Common myeloid progenitor, CD34-positive (primary cell): Measurements from ENCODE around the gene NOX5.

Source experiments
- CTCF ChIA-PET: fragments of 350-600 bp; sonication (Branson Sonifier 250); formaldehyde crosslinking; loops from one replicate; lab custom pipeline; 2021; ENCODE audit warnings: antibody characterized with exemption; lab: Charles Lee
- POLR2A ChIA-PET: fragments of 350-600 bp; sonication (Branson Sonifier 250); formaldehyde crosslinking; loops from one replicate; lab custom pipeline; 2021; ENCODE audit warnings: antibody characterized with exemption; lab: Charles Lee
- DNase-seq, 3 donors: peaks; one replicate each; pipeline versions ENCODE4 v3.0.0 to v3.0.0-alpha.2; 2013
- H3K27ac ChIP-seq, 2 experiments: 1 replicate in 1 of 2; 2 replicates in 1 of 2; pipeline ENCODE4 v1.7.0; 2013; ENCODE audit warnings: inconsistent platforms in 2 of 2, low read length in 2 of 2, mild to moderate bottlenecking in 2 of 2, low read depth in 1 of 2, moderate library complexity in 1 of 2; ENCODE audit not compliant: severe bottlenecking in 2 of 2, insufficient read depth in 1 of 2, poor library complexity in 1 of 2
- H3K27me3 ChIP-seq, 5 experiments: replicated peaks in 2 of 5; 1 replicate in 3 of 5; 2 replicates in 2 of 5; pipeline versions ENCODE4 v1.6.1 to v1.7.0; 2013; ENCODE audit warnings: low read length in 4 of 5, mild to moderate bottlenecking in 2 of 5, moderate library complexity in 2 of 5, inconsistent platforms in 1 of 5; ENCODE audit not compliant: insufficient read depth in 5 of 5, control insufficient read depth in 4 of 5
- H3K36me3 ChIP-seq, 4 experiments: 1 replicate in 2 of 4; 2 replicates in 2 of 4; pipeline versions ENCODE4 v1.6.1 to v1.7.0; 2013; ENCODE audit warnings: low read length in 3 of 4, control low read depth in 1 of 4, mild to moderate bottlenecking in 1 of 4; ENCODE audit not compliant: control insufficient read depth in 4 of 4, insufficient read depth in 4 of 4
- H3K4me1 ChIP-seq, 4 experiments: 1 replicate in 3 of 4; 2 replicates in 1 of 4; pipeline versions ENCODE4 v1.6.1 to v1.7.1; 2013; ENCODE audit warnings: low read length in 3 of 4, mild to moderate bottlenecking in 3 of 4, control low read depth in 1 of 4, inconsistent platforms in 1 of 4, moderate library complexity in 1 of 4; ENCODE audit not compliant: control insufficient read depth in 4 of 4, insufficient read depth in 4 of 4; ENCODE audit errors: control extremely low read depth in 1 of 4
- H3K4me3 ChIP-seq, 7 experiments: 1 replicate in 4 of 7; 2 replicates in 3 of 7; pipeline versions ENCODE4 v1.5.1 to v1.7.0; 2013; ENCODE audit warnings: mild to moderate bottlenecking in 7 of 7, low read length in 6 of 7, moderate library complexity in 6 of 7, inconsistent platforms in 2 of 7, low read depth in 2 of 7, control low read depth in 1 of 7; ENCODE audit not compliant: insufficient read depth in 4 of 7, control insufficient read depth in 1 of 7; ENCODE audit errors: extremely low read depth in 1 of 7
- H3K9me3 ChIP-seq, 5 experiments: 1 replicate in 4 of 5; 2 replicates in 1 of 5; pipeline versions ENCODE4 v1.6.1 to v1.7.1; 2013; ENCODE audit warnings: low read length in 4 of 5, mild to moderate bottlenecking in 2 of 5, inconsistent platforms in 1 of 5, low read depth in 1 of 5, moderate library complexity in 1 of 5; ENCODE audit not compliant: control insufficient read depth in 4 of 5, insufficient read depth in 2 of 5; ENCODE audit errors: control extremely low read depth in 1 of 5
- WGBS: methylation state at CpG from one replicate; pipeline ENCODE4 v1.1.5; 2013; ENCODE audit not compliant: insufficient coverage; 5-methylcytosine and 5-hydroxymethylcytosine counted together

NOX5 gene

DNA sequence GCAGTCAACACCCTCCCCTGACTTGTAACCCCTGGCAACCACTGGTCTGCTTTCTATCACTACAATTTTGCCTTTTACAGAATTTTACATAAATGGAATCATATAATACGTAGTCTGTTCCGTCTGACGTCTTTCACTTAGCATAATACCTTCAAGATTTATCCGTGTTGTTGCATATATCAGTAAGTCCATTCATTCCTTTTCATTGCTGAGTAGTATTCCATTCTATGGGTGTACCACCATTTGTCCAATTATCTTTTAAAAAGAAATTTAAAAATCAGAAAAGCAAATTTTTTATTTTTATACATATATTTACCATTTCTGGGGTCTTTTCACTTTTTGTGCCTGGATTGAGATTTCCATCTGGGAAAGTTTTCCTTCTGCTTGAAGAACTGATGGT, 35.5 kb downstream of the NOX5 start:
- POLR2A ChIA-PET = no interaction called here
- no peaks in the 10 kb centered on the region for H3K27me3 ChIP-seq
- no peak overlapping the region for H3K27ac ChIP-seq
- H3K9me3 ChIP-seq = no peaks in the 10 kb centered on the region
- no peak for DNase-seq
- CTCF ChIA-PET = interaction anchor here (1.4 kb wide), 1 partner anchor 10 kb away, joined by 4 read pairs; no protein-coding TSS in a partner anchor
- WGBS = 80% methylated on average over 1 of the region's 4 CpGs
- no peak overlapping the region for H3K4me3 ChIP-seq
- H3K36me3 ChIP-seq = no peaks in the 10 kb centered on the region
- H3K4me1 ChIP-seq = no peaks in the 10 kb centered on the region

DNA sequence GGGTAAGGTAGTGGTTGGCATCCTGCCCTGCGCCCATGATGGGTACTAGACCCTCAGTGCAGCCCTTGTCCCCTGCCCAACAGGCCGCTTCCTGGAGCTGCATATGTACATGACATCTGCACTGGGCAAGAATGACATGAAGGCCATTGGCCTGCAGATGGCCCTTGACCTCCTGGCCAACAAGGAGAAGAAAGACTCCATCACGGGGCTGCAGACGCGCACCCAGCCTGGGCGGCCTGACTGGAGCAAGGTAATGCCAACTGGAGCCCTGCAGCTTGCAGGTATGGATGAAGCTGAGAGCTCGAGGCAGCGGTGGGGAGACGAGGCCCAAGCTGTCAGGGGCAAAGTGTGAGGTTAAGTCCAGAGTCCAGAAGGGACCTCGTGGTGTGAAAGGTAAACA, 40.8 kb downstream of the NOX5 start:
- Histone ChIP-seq H3K36me3 (no peaks in the 10 kb centered on the region), H3K4me3 (no peak overlapping the region), H3K27ac (no peak overlapping the region), H3K4me1 (peaks cover 0 to 3% (median 0%) of the 10 kb centered on the region in 4 experiments), H3K9me3 (no peaks in the 10 kb centered on the region), H3K27me3 (peaks cover 0 to 3% (median 0%) of the 10 kb centered on the region in 5 experiments)
- POLR2A ChIA-PET = no interaction called here
- no peak for DNase-seq
- 100% methylated on average over 10 of the region's 10 CpGs for WGBS
- CTCF ChIA-PET = interaction anchor here (1.2 to 2.0 kb wide), 2 partner anchors 18 to 212 kb away, joined by 4 read pairs; no protein-coding TSS in a partner anchor

DNA sequence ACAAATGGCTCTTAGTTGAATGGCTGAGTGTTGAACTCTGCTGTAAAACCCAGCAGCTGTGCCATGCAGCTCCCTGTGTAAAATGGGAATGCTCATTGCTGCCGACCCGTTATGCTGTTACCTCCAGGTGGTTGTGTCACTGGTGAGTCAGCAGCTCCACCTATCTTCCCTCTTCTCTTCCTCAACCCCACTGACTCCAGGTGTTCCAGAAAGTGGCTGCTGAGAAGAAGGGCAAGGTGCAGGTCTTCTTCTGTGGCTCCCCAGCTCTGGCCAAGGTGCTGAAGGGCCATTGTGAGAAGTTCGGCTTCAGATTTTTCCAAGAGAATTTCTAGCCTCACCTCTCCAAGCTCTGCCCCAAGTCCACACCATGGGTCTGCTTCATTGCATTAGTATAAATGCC, 41.9 kb downstream of the NOX5 start:
- Histone ChIP-seq H3K36me3 (no peaks in the 10 kb centered on the region), H3K9me3 (no peaks in the 10 kb centered on the region), H3K4me3 (no peak overlapping the region), H3K27me3 (peaks cover 0 to 3% (median 0%) of the 10 kb centered on the region in 5 experiments), H3K27ac (no peak overlapping the region), H3K4me1 (peaks cover 0 to 3% (median 0%) of the 10 kb centered on the region in 4 experiments)
- ChIA-PET CTCF (interaction anchor here (1.2 to 1.9 kb wide), 2 partner anchors 11 to 20 kb away, joined by 4 to 6 read pairs; no protein-coding TSS in a partner anchor), POLR2A (no interaction called here)
- DNase-seq = no peak
- WGBS = 61% methylated on average over 3 of the region's 3 CpGs

DNA sequence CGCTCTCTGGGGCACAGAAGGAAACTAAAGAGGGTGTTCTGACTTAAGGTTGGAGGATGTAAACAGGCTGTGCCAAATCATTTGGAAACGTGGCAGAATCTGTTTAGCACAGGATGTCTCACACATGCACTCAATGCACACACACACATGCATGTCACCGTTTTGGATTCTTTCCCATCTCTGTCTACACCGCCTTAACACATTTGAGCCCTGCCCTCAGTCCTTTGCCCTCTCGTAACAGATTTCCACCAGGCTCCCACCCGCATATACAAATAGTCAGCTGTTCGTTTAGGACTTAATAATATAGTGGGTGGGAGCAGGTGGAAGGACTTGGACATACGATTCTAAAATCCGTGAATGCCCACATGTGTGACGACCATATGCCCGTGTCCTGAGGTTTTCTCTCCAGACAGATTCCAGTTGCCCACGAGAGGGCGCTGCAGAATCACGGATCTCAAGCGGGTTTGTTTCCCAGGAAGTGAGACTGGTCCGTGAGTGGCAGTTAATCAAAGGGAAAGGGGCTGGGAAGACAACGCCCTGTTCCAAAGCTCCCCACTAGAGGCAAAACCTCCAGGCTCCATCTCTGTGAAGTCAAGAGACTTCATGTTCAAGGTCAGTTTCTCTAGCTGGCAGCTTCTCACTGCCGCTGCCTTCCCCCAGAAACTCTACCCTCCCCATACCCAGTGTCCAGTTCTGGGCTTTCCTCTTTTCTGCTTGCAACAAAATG, 44.5 kb downstream of the NOX5 start:
- Histone ChIP-seq H3K9me3 (no peaks in the 10 kb centered on the region), H3K36me3 (no peaks in the 10 kb centered on the region), H3K27me3 (peaks cover 0 to 3% (median 0%) of the 10 kb centered on the region in 5 experiments), H3K4me3 (peak overlapping the region in 2 of 7 experiments; percentile 41 to 57), H3K4me1 (peaks cover 0 to 3% (median 0%) of the 10 kb centered on the region in 4 experiments), H3K27ac (no peak overlapping the region)
- POLR2A ChIA-PET = no interaction called here
- CTCF ChIA-PET = interaction anchor here (0.7 to 3.1 kb wide), 19 partner anchors 9 to 404 kb away, joined by 3 to 19 read pairs (median 4); partner anchors contain the start of gene GLCE
- DNase-seq = peak; percentile 77 to 87 (median 79)
- WGBS = 21% methylated on average over 11 of the region's 18 CpGs

DNA sequence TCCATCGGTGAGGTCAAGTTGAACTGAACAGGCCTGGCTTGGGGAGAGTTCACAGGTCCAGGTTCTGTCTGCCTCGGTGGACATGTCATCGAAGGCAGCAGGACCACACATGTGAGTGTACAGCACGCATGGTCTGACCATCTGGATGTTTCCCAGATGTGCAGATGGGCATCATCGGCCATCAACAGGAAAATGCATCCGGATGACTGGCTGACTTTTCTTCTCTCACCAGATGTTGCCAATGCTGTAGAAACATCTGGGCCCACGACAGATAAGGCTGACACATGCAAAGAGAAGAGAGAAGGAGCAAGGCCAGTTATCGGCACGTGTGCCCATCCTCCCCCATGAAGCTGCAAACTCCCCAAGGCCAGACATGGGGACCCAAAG, 45.1 kb downstream of the NOX5 start:
- no peaks in the 10 kb centered on the region for H3K36me3 ChIP-seq
- DNase-seq = no peak
- H3K27me3 ChIP-seq = peaks cover 0 to 3% (median 0%) of the 10 kb centered on the region in 5 experiments
- H3K4me3 ChIP-seq = peak overlapping the region in 1 of 7 experiments; percentile 57
- CTCF ChIA-PET = interaction anchor here (0.7 to 3.1 kb wide), 15 partner anchors 9 to 404 kb away, joined by 3 to 19 read pairs (median 5); partner anchors contain the start of gene GLCE
- H3K27ac ChIP-seq = no peak overlapping the region
- POLR2A ChIA-PET = no interaction called here
- H3K9me3 ChIP-seq = no peaks in the 10 kb centered on the region
- WGBS = 97% methylated on average over 9 of the region's 9 CpGs
- peaks cover 0 to 3% (median 0%) of the 10 kb centered on the region in 4 experiments for H3K4me1 ChIP-seq

DNA sequence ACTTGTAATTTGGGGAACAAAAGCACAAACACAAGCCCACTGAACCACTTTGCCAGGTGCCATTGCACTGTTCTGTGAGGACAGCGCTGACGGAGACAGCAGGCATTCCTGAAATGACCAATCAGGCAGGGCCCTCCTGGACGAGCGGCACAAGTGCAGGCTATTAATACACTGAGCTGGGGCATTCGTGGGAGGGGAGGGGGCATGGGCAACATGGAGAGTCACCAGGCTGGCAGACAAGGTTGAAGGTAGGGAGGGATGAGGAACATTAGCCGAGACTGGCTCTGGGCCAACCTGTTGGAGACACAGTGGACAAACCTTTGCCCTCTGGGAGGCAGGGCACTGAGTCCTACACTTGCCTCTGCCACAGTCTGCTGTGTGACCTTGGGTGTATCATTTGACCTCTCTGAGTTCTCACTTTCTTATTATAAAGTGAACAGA, 45.6 kb downstream of the NOX5 start:
- H3K27me3 ChIP-seq = peaks cover 0 to 3% (median 0%) of the 10 kb centered on the region in 5 experiments
- peaks cover 0 to 3% (median 0%) of the 10 kb centered on the region in 4 experiments for H3K4me1 ChIP-seq
- POLR2A ChIA-PET = no interaction called here
- CTCF ChIA-PET = interaction anchor here (1.1 to 3.1 kb wide), 6 partner anchors 14 to 403 kb away, joined by 3 to 19 read pairs (median 5); partner anchors contain the start of gene GLCE
- H3K4me3 ChIP-seq = no peak overlapping the region
- 95% methylated on average over 6 of the region's 6 CpGs for WGBS
- no peaks in the 10 kb centered on the region for H3K36me3 ChIP-seq
- no peak for DNase-seq
- no peak overlapping the region for H3K27ac ChIP-seq
- no peaks in the 10 kb centered on the region for H3K9me3 ChIP-seq

DNA sequence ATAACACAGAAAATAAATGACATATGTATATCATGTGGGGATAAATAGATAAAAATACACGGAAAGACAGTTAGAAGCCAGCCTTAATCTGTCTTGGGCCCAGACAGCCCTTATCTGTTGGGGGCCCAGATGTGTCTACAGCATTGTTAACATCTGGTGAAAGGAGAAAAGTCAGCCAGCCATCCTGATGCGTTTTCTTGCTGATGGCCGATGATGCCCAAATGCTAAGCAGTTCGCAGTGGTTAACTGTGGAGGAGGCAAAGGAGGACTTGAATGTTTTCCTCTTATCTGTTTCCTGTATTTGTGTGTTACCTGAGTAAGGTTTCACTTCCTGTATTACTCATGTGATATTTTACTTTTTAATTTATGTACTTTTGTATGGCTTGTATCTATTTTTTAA, 46.2 kb downstream of the NOX5 start:
- Histone ChIP-seq H3K4me1 (peaks cover 0 to 3% (median 0%) of the 10 kb centered on the region in 4 experiments), H3K4me3 (no peak overlapping the region), H3K27ac (no peak overlapping the region), H3K9me3 (no peaks in the 10 kb centered on the region), H3K27me3 (peaks cover 0 to 3% (median 0%) of the 10 kb centered on the region in 5 experiments), H3K36me3 (no peaks in the 10 kb centered on the region)
- ChIA-PET CTCF (no interaction called here), POLR2A (no interaction called here)
- DNase-seq = no peak
- WGBS = 80% methylated on average over 1 of the region's 4 CpGs
